Measurements from ENCODE around the gene CHMP1A.

- TF ChIP-seq CTCF (IDR thresholded peaks at IDR 0.05 in 2 of 3, conservative IDR thresholded peaks at IDR 0.05 in 1 of 3; ENCODE audit: borderline replicate concordance in 1 of 3, insufficient read depth in 1 of 3, low read depth in 2 of 3, low read length in 2 of 3) (no peak), POLR2A (IDR thresholded peaks at IDR 0.05; ENCODE audit: borderline replicate concordance, extremely low read depth, insufficient read depth, insufficient read length) (no peak), YY1 (IDR thresholded peaks at IDR 0.05; ENCODE audit: extremely low read depth, insufficient replicate concordance, low read depth, low read length) (no peak), EZH2 (IDR thresholded peaks at IDR 0.05) (no peak), ATF3 (IDR thresholded peaks at IDR 0.05) (no peak), POLR2AphosphoS5 (IDR thresholded peaks at IDR 0.05; ENCODE audit: low read depth, low read length) (no peak), REST (IDR thresholded peaks at IDR 0.05; ENCODE audit: low read depth) (no peak), EZH2phosphoT487 (IDR thresholded peaks at IDR 0.05; ENCODE audit: borderline replicate concordance) (no peak), RAD21 (IDR thresholded peaks at IDR 0.05; ENCODE audit: low read depth) (no peak)
Measured at GRCh38 chr16:89704281-89704680, 46.8 kb upstream of the CHMP1A start.

All from HCT116 (cell line).